ENCODE data around the gene MUC4.
A peak's percentile ranks its signal among the peaks of the same experiment; 100 is the strongest.
"Not testable (repeated sequence)": the region's sequence is repeated elsewhere in the genome, so short reads cannot be mapped to it uniquely, and the experiment has no call there.

Gene MUC4

GRCh38 chr3:195737782-195738181 is 73.9 kb downstream of the MUC4 start:
- H3K36me3 Mint-ChIP-seq (ENCODE audit: insufficient read depth); DNase-seq; H3K9me3 Mint-ChIP-seq; H3K4me1 Mint-ChIP-seq (ENCODE audit: low read depth in 2 of 2); H3K4me3 Mint-ChIP-seq; ATAC-seq (replicated peaks); H3K27me3 Mint-ChIP-seq; H3K27ac Mint-ChIP-seq: not testable (repeated sequence)

- H3K27ac Mint-ChIP-seq, result no peak overlapping the region
- no peaks in the 10 kb centered on the region for H3K4me1 Mint-ChIP-seq (ENCODE audit: low read depth in 2 of 2)
- H3K36me3 Mint-ChIP-seq (ENCODE audit: insufficient read depth), result no peaks in the 10 kb centered on the region
- ATAC-seq (replicated peaks), result no peak
- H3K27me3 Mint-ChIP-seq, result no peaks in the 10 kb centered on the region
- H3K9me3 Mint-ChIP-seq, result no peaks in the 10 kb centered on the region
- DNase-seq, result no peak
- no peak overlapping the region for H3K4me3 Mint-ChIP-seq
Observed at GRCh38 chr3:195736866-195737490, 74.8 kb downstream of the MUC4 start.

- Mint-ChIP-seq H3K4me3 (no peak overlapping the region), H3K36me3 (ENCODE audit: insufficient read depth) (no peaks in the 10 kb centered on the region), H3K4me1 (ENCODE audit: low read depth in 2 of 2) (no peaks in the 10 kb centered on the region), H3K27ac (no peak overlapping the region), H3K27me3 (no peaks in the 10 kb centered on the region), H3K9me3 (no peaks in the 10 kb centered on the region)
- DNase-seq (no peak), ATAC-seq (replicated peaks) (no peak)
Observed at GRCh38 chr3:195735036-195735695, 76.6 kb downstream of the MUC4 start.

GRCh38 chr3:195732940-195733339 is 78.8 kb downstream of the MUC4 start:
- H3K27ac Mint-ChIP-seq, result peak overlapping the region in 1 of 2 donors; percentile 62
- no peaks in the 10 kb centered on the region for H3K36me3 Mint-ChIP-seq (ENCODE audit: insufficient read depth)
- H3K4me3 Mint-ChIP-seq, result no peak overlapping the region
- H3K27me3 Mint-ChIP-seq, result peaks cover 5 to 12% of the 10 kb centered on the region in 2 donors
- DNase-seq, result no peak
- no peaks in the 10 kb centered on the region for H3K9me3 Mint-ChIP-seq
- no peaks in the 10 kb centered on the region for H3K4me1 Mint-ChIP-seq (ENCODE audit: low read depth in 2 of 2)
- no peak for ATAC-seq (replicated peaks)

- no peaks in the 10 kb centered on the region for H3K4me1 Mint-ChIP-seq (ENCODE audit: low read depth in 2 of 2)
- H3K36me3 Mint-ChIP-seq (ENCODE audit: insufficient read depth), result no peaks in the 10 kb centered on the region
- DNase-seq, result no peak
- no peak overlapping the region for H3K4me3 Mint-ChIP-seq
- H3K27ac Mint-ChIP-seq, result no peak overlapping the region
- ATAC-seq (replicated peaks), result no peak
- no peaks in the 10 kb centered on the region for H3K9me3 Mint-ChIP-seq
- peaks cover 5 to 17% of the 10 kb centered on the region in 2 donors for H3K27me3 Mint-ChIP-seq
Observed at GRCh38 chr3:195731356-195731905, 80.3 kb downstream of the MUC4 start.

- peaks cover 5 to 17% of the 10 kb centered on the region in 2 donors for H3K27me3 Mint-ChIP-seq
- H3K36me3 Mint-ChIP-seq (ENCODE audit: insufficient read depth), result no peaks in the 10 kb centered on the region
- DNase-seq (no peak), ATAC-seq (replicated peaks) (no peak)
- peaks cover 0 to 2% of the 10 kb centered on the region in 2 donors for H3K4me1 Mint-ChIP-seq (ENCODE audit: low read depth in 2 of 2)
- H3K4me3 Mint-ChIP-seq, result no peak overlapping the region
- H3K27ac Mint-ChIP-seq, result no peak overlapping the region
- no peaks in the 10 kb centered on the region for H3K9me3 Mint-ChIP-seq
Observed at GRCh38 chr3:195729476-195730251, 82.1 kb downstream of the MUC4 start.

- H3K4me3 Mint-ChIP-seq; H3K9me3 Mint-ChIP-seq; H3K27ac Mint-ChIP-seq; H3K4me1 Mint-ChIP-seq (ENCODE audit: low read depth in 2 of 2); H3K36me3 Mint-ChIP-seq (ENCODE audit: insufficient read depth); DNase-seq; ATAC-seq (replicated peaks): not testable (repeated sequence)
- H3K27me3 Mint-ChIP-seq, result peaks cover 5 to 17% of the 10 kb centered on the region in 2 donors
Observed at GRCh38 chr3:195728789-195729188, 82.9 kb downstream of the MUC4 start.

GRCh38 chr3:195727606-195728195 is 84.0 kb downstream of the MUC4 start:
- H3K4me3 Mint-ChIP-seq, result no peak overlapping the region
- DNase-seq (no peak), ATAC-seq (replicated peaks) (no peak)
- no peaks in the 10 kb centered on the region for H3K36me3 Mint-ChIP-seq (ENCODE audit: insufficient read depth)
- peaks cover 0 to 2% of the 10 kb centered on the region in 2 donors for H3K4me1 Mint-ChIP-seq (ENCODE audit: low read depth in 2 of 2)
- H3K27ac Mint-ChIP-seq, result no peak overlapping the region
- H3K27me3 Mint-ChIP-seq, result peaks cover 5 to 17% of the 10 kb centered on the region in 2 donors
- H3K9me3 Mint-ChIP-seq, result no peaks in the 10 kb centered on the region

- H3K27ac Mint-ChIP-seq; H3K36me3 Mint-ChIP-seq (ENCODE audit: insufficient read depth); H3K4me3 Mint-ChIP-seq; H3K9me3 Mint-ChIP-seq; ATAC-seq (replicated peaks); H3K4me1 Mint-ChIP-seq (ENCODE audit: low read depth in 2 of 2); DNase-seq: not testable (repeated sequence)
- peaks cover 5 to 17% of the 10 kb centered on the region in 2 donors for H3K27me3 Mint-ChIP-seq
Observed at GRCh38 chr3:195725916-195726740, 85.6 kb downstream of the MUC4 start.

GRCh38 chr3:195724363-195724762 is 87.4 kb downstream of the MUC4 start:
- not testable (repeated sequence) for H3K9me3 Mint-ChIP-seq; H3K4me1 Mint-ChIP-seq (ENCODE audit: low read depth in 2 of 2); H3K36me3 Mint-ChIP-seq (ENCODE audit: insufficient read depth); ATAC-seq (replicated peaks); H3K27ac Mint-ChIP-seq; DNase-seq; H3K4me3 Mint-ChIP-seq
- H3K27me3 Mint-ChIP-seq, result peaks cover 5 to 14% of the 10 kb centered on the region in 2 donors

- H3K27me3 Mint-ChIP-seq; DNase-seq; H3K4me1 Mint-ChIP-seq (ENCODE audit: low read depth in 2 of 2); H3K27ac Mint-ChIP-seq; H3K9me3 Mint-ChIP-seq; ATAC-seq (replicated peaks); H3K36me3 Mint-ChIP-seq (ENCODE audit: insufficient read depth); H3K4me3 Mint-ChIP-seq: not testable (repeated sequence)
Observed at GRCh38 chr3:195722996-195723345, 88.8 kb downstream of the MUC4 start.

- H3K4me1 Mint-ChIP-seq (ENCODE audit: low read depth in 2 of 2); H3K27ac Mint-ChIP-seq; H3K27me3 Mint-ChIP-seq; H3K4me3 Mint-ChIP-seq; ATAC-seq (replicated peaks); H3K36me3 Mint-ChIP-seq (ENCODE audit: insufficient read depth); DNase-seq; H3K9me3 Mint-ChIP-seq: not testable (repeated sequence)
Observed at GRCh38 chr3:195722139-195722995, 89.4 kb downstream of the MUC4 start.
